ENCODE data around the gene CNOT6. TPM values are rescaled to one million over a fixed set of nuclear protein-coding genes. Genes with fewer than 3 reads are reported as not detected.

The CNOT6 gene
- total RNA-seq, 4 donors from 2014 or later: 11.0 to 17.8 (median 15.0) TPM

DNA sequence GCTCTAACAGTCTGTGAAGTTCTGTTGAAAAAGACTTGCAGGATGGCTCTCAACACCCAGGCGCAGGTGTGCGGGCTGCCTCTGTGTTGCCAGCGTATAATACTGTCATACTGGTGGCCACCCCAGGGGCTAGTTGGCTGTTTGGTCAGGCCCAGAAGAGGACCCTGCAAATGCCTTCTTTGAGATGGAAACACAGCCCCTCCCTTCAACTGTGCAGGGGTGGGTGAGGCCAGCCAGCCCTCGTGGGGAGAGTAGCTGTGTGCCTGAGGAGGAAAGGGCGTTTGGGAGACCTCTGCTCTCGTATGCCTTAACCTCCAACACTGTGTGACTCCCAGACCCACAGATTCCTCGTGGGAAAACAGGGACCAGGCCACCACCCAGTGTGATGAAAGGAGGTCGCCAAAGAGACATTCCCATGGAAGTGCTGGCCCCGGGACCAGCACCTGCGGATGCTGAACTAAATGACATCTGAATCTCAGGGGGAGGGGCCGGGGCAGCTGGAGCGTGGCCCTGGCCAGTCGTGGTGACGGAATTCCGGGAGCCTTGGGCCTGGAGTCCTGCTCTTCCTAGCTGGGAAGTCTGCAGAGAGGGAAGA is 108.4 kb downstream of the CNOT6 start:
- peaks cover 3% of the 10 kb centered on the region for H3K27me3 ChIP-seq
- 55% methylated on average over 13 of the region's 15 CpGs for WGBS
- peak in 1 of 2 donors; percentile 61 for DNase-seq (ENCODE audit: low spot score in 2 of 2)
- no peak overlapping the region for H3K27ac ChIP-seq
- H3K4me3 ChIP-seq: no peak overlapping the region
- H3K36me3 ChIP-seq: no peaks in the 10 kb centered on the region
- TF ChIP-seq, protein P1, sequence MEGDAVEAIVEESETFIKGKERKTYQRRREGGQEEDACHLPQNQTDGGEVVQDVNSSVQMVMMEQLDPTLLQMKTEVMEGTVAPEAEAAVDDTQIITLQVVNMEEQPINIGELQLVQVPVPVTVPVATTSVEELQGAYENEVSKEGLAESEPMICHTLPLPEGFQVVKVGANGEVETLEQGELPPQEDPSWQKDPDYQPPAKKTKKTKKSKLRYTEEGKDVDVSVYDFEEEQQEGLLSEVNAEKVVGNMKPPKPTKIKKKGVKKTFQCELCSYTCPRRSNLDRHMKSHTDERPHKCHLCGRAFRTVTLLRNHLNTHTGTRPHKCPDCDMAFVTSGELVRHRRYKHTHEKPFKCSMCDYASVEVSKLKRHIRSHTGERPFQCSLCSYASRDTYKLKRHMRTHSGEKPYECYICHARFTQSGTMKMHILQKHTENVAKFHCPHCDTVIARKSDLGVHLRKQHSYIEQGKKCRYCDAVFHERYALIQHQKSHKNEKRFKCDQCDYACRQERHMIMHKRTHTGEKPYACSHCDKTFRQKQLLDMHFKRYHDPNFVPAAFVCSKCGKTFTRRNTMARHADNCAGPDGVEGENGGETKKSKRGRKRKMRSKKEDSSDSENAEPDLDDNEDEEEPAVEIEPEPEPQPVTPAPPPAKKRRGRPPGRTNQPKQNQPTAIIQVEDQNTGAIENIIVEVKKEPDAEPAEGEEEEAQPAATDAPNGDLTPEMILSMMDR (IDR thresholded peaks at IDR 0.05): no peak
- no peak for TF ChIP-seq POLR2A (IDR thresholded peaks at IDR 0.05)
- TF ChIP-seq EP300 (IDR thresholded peaks at IDR 0.05): no peak
- no peak for TF ChIP-seq POLR2AphosphoS5 (IDR thresholded peaks at IDR 0.05)
- H3K9me3 ChIP-seq: no peaks in the 10 kb centered on the region
- no peaks in the 10 kb centered on the region for H3K4me1 ChIP-seq

DNA sequence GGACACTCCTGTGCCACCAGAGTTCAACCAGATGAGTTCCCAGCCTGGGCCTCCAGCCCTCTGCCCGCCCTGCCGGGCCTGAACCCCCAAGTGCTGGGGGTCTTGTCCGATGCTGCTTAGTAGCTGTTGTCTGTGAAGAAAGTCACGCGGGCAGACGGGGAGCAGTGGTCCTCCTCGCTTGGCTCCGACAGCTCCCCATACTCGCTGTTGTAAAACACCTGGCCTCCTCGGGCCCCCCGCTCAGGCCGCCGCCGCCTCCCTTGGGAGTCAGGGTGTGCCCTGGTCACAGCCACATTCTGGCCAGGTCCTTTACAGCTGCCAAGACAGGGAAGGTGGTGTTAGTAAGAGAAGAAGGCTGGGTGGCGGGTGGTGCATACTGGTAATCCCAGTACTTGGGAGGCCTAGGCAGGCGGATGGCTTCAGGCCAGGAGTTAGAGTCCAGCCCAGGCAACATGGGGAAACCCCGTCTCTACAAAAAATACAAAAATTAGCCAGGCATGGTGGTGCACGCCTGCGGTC is 109.0 kb downstream of the CNOT6 start:
- Histone ChIP-seq H3K9me3 (no peaks in the 10 kb centered on the region), H3K4me3 (no peak overlapping the region), H3K27ac (no peak overlapping the region), H3K4me1 (no peaks in the 10 kb centered on the region), H3K36me3 (no peaks in the 10 kb centered on the region), H3K27me3 (no peaks in the 10 kb centered on the region)
- DNase-seq (ENCODE audit: low spot score in 2 of 2): peak in 1 of 2 donors; percentile 55
- 67% methylated on average over 8 of the region's 19 CpGs for WGBS
- TF ChIP-seq, protein P1 (IDR thresholded peaks at IDR 0.05): no peak
- TF ChIP-seq EP300 (IDR thresholded peaks at IDR 0.05): no peak
- no peak for TF ChIP-seq POLR2A (IDR thresholded peaks at IDR 0.05)
- no peak for TF ChIP-seq POLR2AphosphoS5 (IDR thresholded peaks at IDR 0.05)

DNA sequence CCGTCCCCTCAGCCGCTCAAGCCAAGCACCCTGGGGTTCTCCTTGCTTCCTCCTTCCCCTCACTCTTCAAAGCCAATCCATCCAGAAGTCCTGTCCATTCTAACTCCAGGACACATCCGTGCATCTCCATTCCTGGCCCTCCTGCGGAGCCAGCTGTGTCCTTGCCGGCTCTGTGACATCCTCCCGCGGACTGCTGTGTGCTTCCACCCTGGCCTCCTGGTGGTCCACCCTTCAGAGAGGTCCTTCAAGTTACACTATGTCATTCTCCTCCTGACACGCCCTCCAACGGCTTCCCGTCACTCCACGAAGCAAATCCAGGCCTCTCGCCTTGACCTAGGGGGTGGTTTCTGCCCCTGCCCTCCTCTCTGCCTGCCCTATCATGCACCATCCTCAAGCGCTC is 110.1 kb downstream of the CNOT6 start:
- Histone ChIP-seq H3K4me1 (no peaks in the 10 kb centered on the region), H3K4me3 (no peak overlapping the region), H3K27me3 (peaks cover 4% of the 10 kb centered on the region), H3K27ac (no peak overlapping the region), H3K9me3 (no peaks in the 10 kb centered on the region), H3K36me3 (no peaks in the 10 kb centered on the region)
- TF ChIP-seq POLR2AphosphoS5 (IDR thresholded peaks at IDR 0.05): no peak
- TF ChIP-seq POLR2A (IDR thresholded peaks at IDR 0.05): no peak
- no peak for TF ChIP-seq EP300 (IDR thresholded peaks at IDR 0.05)
- TF ChIP-seq, protein P1 (IDR thresholded peaks at IDR 0.05): no peak
- 82% methylated on average over 13 of the region's 13 CpGs for WGBS
- DNase-seq (ENCODE audit: low spot score in 2 of 2): peak in 1 of 2 donors; percentile 49

DNA sequence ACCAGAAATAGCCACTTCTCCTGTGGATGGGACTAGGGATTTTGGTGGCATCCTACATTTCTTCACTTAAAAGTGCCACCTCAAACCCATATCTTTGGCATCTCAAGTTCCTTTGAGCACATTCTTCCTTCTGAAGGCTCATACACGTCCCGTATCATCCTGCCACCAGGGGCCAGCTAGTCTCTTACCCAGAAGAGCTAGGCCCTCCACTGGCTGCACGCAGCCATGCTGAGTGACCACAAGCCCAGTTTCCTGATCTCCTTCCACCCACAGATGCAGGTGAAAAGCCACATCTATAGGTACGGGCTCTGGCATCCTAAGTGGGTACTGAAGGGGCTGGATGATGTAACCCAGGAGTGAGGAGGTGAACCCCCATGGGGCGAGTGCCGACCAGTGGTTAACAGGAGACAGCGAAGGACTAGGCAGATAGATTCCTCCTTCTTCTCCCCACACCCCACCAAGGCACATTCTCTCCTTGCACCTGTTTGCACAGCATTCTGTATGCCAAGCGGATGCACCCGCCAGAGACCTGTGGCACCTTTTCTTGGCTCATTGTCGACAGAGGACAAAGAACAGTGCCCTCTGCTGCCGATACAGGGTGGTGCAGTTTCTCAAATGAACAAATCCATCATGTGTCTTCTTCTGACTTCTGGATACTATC is 111.5 kb downstream of the CNOT6 start:
- WGBS: 36% methylated on average over 8 of the region's 11 CpGs
- DNase-seq (ENCODE audit: low spot score in 2 of 2): peak in 1 of 2 donors; percentile 51

More for the DNA sequence above, 111.5 kb downstream of the CNOT6 start:
- H3K4me1 ChIP-seq: no peaks in the 10 kb centered on the region
- H3K27me3 ChIP-seq: peaks cover 6% of the 10 kb centered on the region
- no peak overlapping the region for H3K4me3 ChIP-seq
- TF ChIP-seq POLR2AphosphoS5 (IDR thresholded peaks at IDR 0.05) (no peak), EP300 (IDR thresholded peaks at IDR 0.05) (no peak)
- TF ChIP-seq, protein P1 (IDR thresholded peaks at IDR 0.05): peak; percentile 3 to 69
- no peaks in the 10 kb centered on the region for H3K9me3 ChIP-seq
- H3K27ac ChIP-seq: no peak overlapping the region
- H3K36me3 ChIP-seq: no peaks in the 10 kb centered on the region

Data from suprapubic skin (tissue), 4 donors.